GM18517 (cell line): ENCODE data around the gene SYNPO2.
"Not testable (repeated sequence)": the region's sequence is repeated elsewhere in the genome, so short reads cannot be mapped to it uniquely, and the experiment has no call there.

Experiments used
- ATAC-seq: cut with Tn5 transposase; IDR thresholded peaks from one replicate; pipeline ENCODE4 v1.9.1; 2021; ENCODE audit warnings: mild to moderate bottlenecking, moderate library complexity; ENCODE audit not compliant: unreplicated experiment

The SYNPO2 gene

DNA sequence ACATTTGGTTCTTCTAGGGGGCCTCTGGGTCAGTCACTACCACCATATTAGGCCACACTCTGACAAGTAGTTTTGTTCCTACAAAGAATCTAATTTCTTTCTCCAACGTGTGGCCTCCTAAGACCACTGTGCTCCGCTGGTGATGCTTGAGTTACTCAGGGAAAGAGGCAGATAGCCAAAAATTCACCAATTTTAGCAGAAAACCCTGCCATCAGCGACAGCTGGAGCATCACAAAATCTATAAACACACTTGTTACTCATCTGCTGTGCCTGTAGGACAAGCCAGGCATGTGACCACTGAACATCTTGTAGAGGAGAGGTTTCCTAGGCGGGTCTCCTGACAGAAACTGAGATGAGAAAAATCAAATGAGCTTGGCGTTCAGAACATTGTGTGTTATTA is 105.4 kb downstream of the SYNPO2 start:
- ATAC-seq = no peak

DNA sequence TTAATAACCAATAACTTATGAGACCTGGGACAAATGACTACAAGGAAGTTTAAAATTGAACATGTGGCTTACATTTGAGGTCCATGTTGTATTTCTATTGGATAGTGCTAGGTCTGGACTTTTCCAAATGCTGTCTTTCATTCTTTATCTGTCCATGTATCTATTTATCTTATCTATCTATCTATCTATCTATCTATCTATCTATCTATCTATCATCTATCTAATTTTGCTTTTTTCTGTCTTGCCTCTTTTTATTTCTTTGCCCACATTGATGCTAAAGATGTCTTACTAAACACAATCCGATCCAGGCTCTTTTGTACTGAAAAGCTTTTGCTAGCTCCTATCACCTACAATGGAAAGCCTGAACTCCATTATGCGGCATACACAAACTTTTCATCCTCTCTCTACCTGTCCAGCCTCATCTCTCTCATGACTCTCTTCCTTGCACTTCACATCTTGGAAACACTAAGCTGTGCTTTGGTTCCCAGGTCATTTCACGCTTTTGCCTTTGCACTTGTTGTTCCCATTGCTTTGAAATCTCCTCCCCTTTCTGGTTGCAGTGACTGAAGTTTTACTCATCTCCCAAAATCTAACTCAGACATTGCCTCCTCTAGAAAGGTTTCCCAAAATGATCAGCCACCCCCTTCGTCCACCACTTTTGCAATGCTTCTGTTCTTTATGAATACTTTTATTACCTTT is 107.2 kb downstream of the SYNPO2 start:
- ATAC-seq = no peak

DNA sequence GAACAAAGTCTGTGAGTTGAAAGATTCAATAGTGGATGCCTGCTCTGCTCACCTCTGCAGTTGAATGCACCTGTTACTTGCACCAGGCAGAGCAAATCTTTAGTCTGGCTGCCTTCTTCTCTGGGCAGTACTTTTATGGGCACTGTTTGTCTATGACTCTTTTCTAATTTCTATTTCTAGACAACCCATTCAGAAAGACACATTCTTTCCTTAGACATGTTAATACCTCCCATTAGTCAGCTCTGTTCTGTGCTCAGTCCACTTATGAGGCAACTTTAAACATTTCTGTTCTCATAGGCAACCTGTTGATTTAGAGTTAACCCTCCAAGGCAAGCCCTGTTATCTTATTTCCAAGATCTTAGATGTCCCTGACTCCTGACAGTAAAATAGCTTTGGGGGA is 108.9 kb downstream of the SYNPO2 start:
- ATAC-seq = no peak

DNA sequence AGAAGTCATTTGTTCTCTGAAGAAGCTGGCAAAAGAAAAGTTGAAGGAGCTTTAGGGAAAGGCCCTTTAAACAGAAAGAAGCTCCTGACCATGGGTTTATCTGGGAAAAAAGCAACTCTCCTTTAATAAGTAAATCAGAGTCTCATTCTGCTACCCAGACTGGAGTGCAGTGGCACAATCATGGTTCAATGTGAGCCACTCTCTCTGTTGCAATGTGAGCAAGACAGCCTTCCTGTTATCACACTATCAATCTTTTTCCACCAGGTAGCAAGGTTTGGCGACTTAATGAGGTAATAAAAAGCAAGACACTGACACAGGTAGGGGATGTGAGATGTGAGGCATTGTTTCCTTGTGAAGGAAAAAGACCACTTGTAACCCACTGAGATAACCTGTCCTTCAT is 111.3 kb downstream of the SYNPO2 start:
- ATAC-seq = no peak

DNA sequence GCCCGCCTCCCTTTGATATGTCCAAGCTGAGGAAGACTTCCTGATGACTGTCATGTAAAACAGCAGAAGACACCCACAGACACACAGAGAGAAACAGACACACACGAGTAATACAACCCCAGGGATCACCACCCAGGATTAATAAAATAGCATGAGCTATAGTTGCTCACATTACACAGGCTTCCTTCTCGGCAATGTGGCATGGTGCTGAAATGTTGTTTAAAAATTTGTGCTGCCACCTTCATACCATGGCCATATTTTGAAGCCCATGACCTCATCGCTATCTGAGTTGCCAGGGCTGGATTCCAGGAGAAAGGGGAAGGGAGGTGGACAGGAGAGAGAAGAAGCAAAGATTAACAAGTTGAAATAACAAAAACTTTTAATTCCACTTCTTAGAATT is 111.7 kb downstream of the SYNPO2 start:
- ATAC-seq = no peak

DNA sequence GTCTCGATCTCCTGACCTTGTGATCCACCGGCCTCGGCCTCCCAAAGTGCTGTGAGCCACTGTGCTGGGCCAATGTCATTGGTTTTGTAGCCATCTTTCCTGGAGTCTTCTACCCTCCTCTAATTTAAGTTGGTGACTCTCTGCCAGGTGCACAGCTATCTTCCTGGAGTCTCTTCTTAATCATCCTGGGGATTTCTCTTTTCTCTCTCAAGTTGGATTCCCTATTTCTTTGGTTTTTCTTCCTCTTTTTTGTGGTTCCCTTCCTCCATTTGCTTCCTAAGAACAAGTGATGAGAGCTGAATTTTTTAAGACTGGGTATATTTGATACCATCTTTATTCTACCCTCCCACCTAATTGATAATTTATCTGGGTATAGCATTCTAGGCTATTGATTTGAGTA is 113.8 kb downstream of the SYNPO2 start:
- ATAC-seq = no peak

DNA sequence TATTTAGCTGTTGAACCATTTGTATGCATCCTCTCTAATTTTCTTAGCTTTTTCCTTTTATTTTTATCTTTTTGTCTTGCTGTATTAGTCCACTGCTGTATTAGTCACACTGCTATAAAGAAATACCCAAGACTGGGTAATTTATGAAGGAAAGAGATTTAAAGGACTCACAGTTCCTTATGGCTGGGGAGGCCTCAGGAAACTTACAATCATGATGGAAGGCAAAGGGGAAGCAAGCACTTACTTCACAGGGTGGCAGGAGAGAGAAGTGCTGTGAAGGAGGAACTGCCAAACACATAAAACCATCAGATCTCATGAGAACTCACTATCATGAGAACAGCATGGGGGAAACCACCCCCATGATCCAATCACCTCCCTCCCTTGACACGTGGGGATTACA is 114.3 kb downstream of the SYNPO2 start:
- ATAC-seq = not testable (repeated sequence)

DNA sequence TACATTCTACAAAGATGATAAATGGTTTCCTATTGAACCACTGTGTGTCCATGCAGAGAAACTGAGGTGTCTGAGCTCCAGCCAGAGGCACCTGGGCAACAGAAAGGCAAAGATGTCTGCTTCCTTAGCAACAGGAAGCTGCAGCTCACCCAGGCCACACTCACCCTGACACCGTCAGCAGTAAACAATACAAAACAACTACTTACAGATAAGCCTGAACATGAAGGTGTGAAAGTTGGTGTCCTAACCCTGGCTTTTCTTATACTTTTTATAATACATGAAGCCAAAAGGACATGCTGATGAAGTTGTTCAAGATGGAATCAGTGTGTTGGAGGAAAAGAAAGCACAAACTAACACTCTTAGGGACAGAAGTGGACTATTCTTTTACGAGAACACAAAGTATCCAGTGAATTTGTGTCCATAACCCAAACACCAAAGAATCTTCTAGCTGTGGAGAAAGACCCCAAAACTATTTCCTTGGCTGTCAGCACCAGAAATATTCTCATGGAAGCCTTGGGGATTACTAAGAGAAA is 117.3 kb downstream of the SYNPO2 start:
- ATAC-seq = no peak

DNA sequence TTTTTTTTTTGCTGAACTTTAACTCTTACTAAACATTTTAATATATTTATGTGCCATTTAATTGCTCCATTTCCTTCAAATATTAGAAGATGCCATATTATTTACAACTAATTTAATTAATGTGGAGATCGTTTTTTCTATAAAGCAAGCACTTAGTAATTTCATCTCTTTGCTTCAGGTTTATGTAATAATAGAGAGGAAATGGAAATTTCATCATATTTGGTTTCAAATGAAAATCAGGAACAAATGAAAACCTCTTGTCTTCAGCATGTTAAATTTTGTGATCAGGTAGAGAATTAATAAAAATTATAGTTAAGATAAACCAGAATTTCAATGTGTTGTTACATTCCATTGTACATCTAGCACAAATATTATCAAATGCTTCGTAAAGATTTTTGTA is 120.1 kb downstream of the SYNPO2 start:
- no peak for ATAC-seq

DNA sequence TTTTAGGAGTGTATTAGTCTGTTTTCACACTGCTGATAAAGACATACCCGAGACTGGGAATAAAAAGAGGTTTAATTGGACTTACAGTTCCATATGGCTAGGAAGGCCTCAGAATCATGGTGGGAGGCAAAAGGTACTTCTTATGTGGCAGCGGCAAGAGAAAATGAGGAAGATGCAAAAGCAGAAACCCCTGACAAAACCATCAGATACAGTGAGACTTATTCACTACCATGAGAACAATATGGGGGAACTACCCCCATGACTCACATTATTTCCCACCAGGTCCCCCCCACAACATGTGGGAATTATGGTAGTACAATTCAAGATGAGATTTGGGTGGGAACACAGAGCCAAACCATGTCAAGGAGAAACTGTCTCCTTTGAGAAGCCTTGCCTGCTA is 121.6 kb downstream of the SYNPO2 start:
- not testable (repeated sequence) for ATAC-seq

DNA sequence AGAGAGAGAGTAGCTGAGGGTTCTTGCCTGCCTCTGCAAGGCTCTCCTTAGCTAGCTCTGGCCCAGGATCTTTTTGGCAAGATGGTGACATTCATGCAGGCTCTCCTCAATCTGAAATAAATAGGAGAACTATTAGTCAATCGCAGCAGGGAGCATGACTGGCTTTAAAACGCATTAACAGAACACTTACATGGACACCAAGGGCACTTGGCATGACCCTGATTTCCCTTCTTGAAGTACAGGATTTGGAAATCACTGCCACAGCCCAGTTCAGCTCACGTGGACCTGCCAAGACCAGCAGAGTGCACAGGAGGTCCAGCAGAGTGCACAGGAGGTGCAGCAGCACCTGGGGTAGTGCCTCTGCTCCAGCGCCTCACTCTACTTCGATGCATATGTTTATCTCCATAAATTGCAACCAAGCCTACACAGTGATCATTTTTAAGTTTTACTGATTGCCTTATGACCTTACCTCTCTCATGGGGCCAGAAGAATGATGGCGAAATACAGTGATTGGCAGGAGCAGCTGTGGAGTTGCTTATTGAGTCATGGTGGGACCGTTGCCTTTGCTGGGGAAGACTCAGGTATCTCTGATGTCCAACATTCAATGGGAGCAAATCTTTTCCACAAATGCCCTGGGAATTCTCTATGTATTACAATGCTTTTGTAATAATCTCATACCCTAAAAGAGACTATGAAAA is 122.4 kb downstream of the SYNPO2 start:
- ATAC-seq = no peak

DNA sequence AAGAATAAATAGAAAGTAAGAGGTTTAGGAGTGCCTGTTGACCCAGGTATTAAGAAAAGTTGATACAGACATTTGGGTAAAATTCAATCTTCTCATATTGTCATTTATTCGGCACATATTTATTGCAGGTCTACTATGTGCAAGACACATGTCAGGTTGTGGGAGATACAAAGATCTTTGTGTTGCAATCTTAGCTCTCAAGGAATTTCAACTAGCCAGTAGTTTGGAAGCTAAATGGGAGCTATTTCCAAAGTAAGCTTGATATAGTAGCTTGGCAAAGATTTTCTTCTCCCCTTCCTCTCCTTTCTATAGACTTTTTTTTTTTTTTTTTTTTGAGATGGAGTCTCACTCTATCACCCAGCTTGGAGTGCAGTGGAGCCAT is 122.9 kb downstream of the SYNPO2 start:
- ATAC-seq = no peak

DNA sequence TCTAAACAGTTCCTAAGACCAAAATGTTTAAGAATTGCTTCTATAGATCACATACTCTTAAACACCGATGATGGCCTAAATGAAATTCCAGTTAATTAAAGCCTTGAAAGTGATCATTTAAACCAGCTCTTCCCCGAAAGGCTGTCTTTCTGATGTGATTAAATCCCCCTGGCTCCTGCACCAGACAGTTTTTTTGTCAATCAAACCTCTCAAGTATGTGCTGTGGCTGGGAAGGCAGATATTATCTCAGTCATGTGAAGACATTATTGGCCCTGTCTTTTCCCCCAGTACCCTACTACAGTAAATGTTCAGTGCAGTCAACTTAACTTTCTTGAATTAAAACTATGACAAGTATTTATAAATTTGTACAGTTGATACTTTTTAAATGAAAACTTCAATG is 126.0 kb downstream of the SYNPO2 start:
- ATAC-seq = no peak

DNA sequence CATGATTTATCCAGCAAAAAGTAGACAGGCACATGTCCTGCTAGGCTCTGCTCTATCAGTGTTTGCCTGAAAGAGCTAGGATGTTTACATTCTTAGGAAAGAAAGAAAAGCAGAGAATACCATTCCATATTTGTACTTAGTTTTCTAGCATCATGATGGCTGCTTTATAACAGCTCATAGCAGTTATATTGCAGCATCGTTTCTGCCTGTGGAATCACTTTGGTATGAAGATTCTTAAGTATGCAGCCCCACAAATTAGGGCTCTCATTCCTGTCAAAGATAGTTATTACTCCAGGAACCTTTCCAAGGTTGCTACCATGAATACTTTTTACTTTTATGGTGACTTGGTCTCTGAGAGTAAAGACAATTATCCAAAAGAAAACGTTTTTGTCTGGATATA is 128.0 kb downstream of the SYNPO2 start:
- ATAC-seq = no peak

DNA sequence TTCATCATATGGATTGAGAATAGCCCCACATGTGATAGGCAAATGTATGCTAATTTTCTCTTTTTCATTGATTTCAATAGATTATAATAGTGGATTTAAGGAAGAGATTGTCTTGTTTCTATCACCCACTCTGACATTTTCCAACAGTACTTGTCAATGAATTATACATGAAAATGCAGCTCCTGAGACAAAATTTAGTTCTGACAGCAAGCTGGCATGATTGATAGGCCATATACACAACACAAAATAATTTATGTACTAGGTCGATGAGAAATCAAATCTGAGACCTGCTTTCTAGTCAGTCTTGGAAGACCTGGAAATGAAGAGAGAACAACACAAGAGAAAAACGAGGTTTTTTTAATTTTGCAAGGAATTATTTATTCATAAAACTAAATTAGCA is 129.0 kb downstream of the SYNPO2 start:
- no peak for ATAC-seq

DNA sequence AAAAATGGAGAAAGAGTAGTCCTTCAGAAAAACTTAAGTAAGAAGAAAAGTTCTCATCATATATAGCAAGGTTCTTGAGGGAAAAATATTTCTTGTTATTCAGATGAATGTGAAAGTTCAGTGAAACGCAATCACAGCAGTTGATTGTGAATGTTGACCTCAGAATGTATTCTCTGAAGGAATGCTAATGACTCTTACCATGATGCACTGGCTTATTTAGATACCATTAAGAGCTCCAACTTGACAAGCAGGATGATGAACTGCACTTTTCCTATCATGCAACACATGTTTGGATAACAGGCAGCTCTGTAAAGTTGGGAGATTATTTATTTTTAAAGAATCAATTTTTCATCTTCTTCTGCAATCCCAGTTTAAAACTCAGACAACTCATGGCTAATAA is 131.5 kb downstream of the SYNPO2 start:
- no peak for ATAC-seq

DNA sequence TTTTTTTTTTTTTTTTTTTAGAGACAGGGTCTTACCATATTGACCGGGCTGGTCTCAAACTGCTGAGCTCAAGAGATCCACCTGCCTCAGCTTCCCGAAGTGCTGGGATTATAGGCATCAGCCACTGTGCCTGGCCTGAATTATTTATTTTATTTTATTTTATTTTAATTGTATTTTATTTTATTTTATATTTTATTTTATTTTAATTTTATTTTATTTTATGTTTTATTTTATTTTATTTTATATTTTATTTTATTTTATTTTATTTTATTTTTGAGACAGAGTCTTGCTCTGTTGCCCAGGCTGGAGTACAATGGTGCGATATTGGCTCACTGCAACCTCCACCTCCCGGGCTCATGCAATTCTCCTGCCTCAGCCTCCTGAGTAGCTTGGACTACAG is 133.9 kb downstream of the SYNPO2 start:
- ATAC-seq = not testable (repeated sequence)

DNA sequence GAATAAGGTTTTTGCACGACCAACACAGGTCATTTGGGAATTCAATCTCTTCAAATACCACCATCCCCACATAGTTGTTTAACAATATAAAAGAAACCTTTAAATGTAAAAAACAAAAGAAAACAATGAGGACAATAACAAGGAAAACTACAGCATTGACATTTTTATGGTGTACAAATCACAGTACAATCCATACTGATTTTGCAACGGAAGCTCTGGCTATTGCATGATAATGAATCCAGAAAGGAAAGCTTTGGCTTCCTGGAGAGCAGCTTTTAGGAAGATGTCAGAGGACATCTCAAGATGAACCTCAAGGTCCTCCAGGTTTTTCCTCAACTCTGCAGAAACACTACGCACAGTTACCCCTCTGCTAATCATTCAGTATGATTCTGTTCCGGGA is 135.4 kb downstream of the SYNPO2 start:
- no peak for ATAC-seq

DNA sequence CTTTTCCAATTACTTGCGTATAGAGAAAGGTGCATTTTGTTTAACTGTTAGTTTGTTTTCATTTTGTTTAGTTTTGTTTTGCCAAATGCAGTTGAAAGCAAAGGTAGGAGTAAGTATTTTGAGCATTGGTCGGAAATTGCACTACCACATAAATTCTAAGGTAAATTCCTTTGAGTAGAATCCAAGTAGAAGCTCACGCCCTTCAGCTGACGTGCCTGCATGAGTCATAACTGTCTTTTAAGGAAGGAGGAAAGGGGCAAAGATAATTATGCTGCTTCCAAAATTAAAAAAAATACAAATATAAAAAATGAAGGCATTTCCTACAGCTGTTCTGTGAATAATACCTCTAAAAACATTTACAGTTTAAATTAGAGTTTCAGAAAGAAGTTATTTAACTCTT is 136.8 kb downstream of the SYNPO2 start:
- ATAC-seq = no peak

DNA sequence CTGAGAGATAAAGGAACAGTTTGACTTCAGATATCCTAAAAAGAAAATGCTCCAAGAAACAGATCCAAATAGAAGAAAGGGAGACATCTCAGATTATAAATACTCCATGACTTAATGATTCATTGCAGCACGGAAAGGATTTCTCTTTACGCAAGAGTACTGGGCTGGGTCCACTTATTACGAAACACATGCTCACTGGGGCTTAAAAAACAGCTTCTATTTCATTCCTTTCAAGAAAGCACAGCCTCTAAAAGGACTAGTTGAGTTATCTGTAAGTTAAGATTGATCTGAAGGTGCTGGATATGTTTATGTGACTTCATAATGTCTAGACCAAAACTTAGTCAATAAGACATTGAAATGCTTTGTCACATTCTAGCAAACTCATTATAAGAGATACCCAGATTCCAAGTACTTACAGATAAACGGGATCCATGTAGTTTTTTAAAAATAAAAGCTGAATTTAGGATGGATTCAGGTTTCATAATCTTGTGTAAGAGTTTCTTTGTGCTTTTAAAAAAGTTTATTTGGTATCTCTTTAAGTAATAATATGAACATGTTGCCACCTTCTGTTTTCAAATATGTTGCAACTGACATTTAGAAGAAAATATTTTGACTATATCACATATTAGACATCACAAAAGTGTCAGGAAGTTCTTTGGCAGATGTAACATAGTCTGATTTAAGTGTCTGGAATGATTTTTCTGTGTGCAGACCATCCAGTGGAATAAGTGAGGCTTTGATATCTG is 137.4 kb downstream of the SYNPO2 start:
- ATAC-seq = no peak

DNA sequence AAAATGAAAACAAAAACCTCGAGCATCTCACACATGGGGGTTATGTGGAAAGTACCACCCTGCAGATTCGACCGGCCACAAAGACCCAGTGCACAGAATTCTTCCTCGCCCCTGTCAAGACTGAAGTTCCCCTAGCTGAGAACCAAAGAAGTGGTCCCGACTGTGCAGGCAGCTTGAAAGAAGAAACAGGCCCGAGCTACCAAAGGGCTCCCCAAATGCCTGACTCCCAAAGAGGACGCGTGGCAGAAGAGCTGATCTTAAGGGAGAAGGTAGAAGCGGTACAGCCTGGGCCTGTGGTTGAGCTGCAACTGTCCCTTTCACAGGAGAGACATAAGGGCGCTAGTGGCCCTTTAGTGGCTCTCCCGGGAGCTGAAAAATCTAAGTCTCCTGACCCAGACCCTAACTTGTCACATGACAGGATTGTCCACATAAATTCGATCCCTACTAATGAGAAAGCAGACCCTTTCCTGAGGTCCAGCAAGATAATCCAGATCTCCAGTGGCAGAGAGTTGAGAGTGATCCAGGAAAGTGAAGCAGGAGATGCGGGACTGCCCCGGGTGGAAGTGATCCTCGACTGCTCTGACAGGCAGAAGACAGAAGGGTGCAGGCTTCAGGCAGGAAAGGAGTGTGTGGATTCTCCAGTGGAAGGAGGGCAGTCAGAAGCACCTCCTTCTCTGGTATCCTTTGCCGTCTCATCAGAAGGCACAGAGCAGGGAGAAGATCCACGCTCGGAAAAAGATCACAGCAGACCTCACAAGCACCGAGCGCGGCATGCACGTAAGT is 138.2 kb downstream of the SYNPO2 start:
- no peak for ATAC-seq
